Measurements from ENCODE around the gene NOC2L.

Gene NOC2L

DNA sequence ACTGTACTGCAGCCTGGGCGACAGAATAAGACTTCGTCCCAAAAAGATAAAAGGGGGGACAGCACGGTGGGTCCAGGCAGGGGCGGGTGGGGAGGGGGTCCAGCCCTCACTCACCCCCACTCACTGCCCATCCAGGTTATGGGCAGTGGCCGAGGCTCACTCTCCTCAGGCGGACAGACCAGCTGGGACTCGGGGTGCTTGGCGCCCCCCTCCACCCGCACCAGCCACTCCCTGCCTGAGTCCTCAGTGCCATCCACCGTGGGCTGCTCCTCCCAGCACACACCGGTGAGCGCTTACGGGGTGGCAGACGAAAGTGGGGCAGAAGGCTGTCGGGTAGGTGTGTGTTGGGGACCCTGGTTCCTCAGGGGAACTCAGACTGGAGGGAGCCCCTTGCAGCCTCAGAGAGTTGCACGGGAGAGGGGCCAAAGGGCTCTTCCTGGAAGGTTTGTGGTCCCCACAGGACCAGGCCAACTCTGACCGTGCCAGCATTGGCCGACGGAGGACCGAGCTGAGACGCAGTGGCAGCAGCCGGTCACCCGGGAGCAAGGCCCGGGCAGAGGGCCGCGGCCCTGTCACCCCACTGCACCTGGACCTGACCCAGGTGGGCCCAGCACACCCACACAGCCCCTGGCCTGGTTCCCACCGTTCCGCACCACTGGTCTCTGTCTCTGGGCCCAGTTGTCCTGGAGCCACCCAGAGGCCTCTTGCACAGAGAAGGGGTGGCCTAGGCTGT, 13.8 kb upstream of the NOC2L start:
- no peaks in the 10 kb centered on the region for H3K9me3 ChIP-seq (replicated peaks; ENCODE audit: insufficient read depth, low read length)
- H4K20me1 ChIP-seq (ENCODE audit: insufficient read depth, low read length) = no peaks in the 10 kb centered on the region
- no peak overlapping the region for H3K9ac ChIP-seq (ENCODE audit: low read length)
- H2AFZ ChIP-seq (ENCODE audit: low read length) = no peak overlapping the region
- no peak overlapping the region for H3K4me2 ChIP-seq (ENCODE audit: low read depth, low read length)
- no peak overlapping the region for H3K27ac ChIP-seq (ENCODE audit: low read length)
- peaks cover 13% of the 10 kb centered on the region; the same call in 1 of the 2 replicates for H3K27me3 ChIP-seq (replicated peaks; ENCODE audit: insufficient read depth, low read length)
- H3K36me3 ChIP-seq (replicated peaks; ENCODE audit: insufficient read depth, low read length) = no peaks in the 10 kb centered on the region
- H3K4me3 ChIP-seq (ENCODE audit: low read length) = no peak overlapping the region
- DNase-seq = no peak
- H3K79me2 ChIP-seq (ENCODE audit: low read length) = no peaks in the 10 kb centered on the region
- no peaks in the 10 kb centered on the region for H3F3A ChIP-seq (ENCODE audit: insufficient read depth, low read length)
- H3K9me2 ChIP-seq (replicated peaks; ENCODE audit: insufficient read depth, low read length) = no peaks in the 10 kb centered on the region
- H3K4me1 ChIP-seq (ENCODE audit: low read length) = no peaks in the 10 kb centered on the region
- TF ChIP-seq EZH2 (optimal IDR thresholded peaks at IDR 0.05; ENCODE audit: low read depth, low read length) = no peak

DNA sequence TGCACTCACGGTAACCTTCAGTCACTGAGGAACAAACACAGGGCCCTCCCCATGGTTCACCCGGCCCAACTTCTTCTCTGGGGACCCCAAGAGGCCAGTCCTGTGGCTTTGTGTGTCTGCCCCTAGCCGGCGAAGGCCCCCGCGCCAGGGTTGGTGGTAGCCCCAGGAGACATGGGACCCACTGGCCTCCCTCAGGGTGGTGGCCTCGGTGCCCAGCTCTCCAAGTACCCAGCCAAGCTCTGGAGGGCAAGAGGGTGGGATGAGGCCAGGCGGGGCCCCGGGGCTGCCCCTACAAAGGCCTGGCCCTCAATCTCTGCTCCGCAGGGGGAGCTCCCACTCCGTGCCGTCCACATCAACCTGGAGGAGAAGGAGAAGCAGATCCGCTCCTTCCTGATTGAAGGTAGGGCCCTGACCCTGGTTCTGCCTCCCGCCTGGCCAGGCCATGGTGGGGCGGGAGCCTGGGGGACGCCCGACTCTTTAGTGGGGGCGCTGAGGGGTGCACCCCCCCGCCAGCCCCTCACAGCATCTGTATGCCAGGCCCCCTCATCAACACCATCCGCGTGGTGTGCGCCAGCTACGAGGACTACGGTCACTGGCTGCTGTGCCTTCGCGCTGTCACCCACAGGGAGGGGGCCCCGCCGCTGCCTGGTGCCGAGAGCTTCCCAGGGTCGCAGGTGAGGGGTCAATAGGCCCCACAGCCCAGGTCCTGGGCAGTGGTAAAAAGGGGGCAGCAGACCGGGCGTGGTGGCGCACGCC, 12.9 kb upstream of the NOC2L start:
- H3K9me3 ChIP-seq (replicated peaks; ENCODE audit: insufficient read depth, low read length) = no peaks in the 10 kb centered on the region
- H3K27me3 ChIP-seq (replicated peaks; ENCODE audit: insufficient read depth, low read length) = peaks cover 13% of the 10 kb centered on the region; the same call in 1 of the 2 replicates
- no peaks in the 10 kb centered on the region for H3F3A ChIP-seq (ENCODE audit: insufficient read depth, low read length)
- TF ChIP-seq, protein P1, sequence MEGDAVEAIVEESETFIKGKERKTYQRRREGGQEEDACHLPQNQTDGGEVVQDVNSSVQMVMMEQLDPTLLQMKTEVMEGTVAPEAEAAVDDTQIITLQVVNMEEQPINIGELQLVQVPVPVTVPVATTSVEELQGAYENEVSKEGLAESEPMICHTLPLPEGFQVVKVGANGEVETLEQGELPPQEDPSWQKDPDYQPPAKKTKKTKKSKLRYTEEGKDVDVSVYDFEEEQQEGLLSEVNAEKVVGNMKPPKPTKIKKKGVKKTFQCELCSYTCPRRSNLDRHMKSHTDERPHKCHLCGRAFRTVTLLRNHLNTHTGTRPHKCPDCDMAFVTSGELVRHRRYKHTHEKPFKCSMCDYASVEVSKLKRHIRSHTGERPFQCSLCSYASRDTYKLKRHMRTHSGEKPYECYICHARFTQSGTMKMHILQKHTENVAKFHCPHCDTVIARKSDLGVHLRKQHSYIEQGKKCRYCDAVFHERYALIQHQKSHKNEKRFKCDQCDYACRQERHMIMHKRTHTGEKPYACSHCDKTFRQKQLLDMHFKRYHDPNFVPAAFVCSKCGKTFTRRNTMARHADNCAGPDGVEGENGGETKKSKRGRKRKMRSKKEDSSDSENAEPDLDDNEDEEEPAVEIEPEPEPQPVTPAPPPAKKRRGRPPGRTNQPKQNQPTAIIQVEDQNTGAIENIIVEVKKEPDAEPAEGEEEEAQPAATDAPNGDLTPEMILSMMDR (IDR thresholded peaks at IDR 0.05; ENCODE audit: low read length) = no peak
- no peak for TF ChIP-seq EZH2phosphoT487 (IDR thresholded peaks at IDR 0.05; ENCODE audit: low read length)
- TF ChIP-seq EZH2 (optimal IDR thresholded peaks at IDR 0.05; ENCODE audit: low read depth, low read length) = no peak
- DNase-seq = no peak
- no peak overlapping the region for H3K4me2 ChIP-seq (ENCODE audit: low read depth, low read length)
- no peaks in the 10 kb centered on the region for H3K9me2 ChIP-seq (replicated peaks; ENCODE audit: insufficient read depth, low read length)
- no peaks in the 10 kb centered on the region for H3K36me3 ChIP-seq (replicated peaks; ENCODE audit: insufficient read depth, low read length)
- H3K79me2 ChIP-seq (ENCODE audit: low read length) = no peaks in the 10 kb centered on the region
- no peak overlapping the region for H3K9ac ChIP-seq (ENCODE audit: low read length)
- H2AFZ ChIP-seq (ENCODE audit: low read length) = no peak overlapping the region
- H4K20me1 ChIP-seq (ENCODE audit: insufficient read depth, low read length) = no peaks in the 10 kb centered on the region
- H3K27ac ChIP-seq (ENCODE audit: low read length) = no peak overlapping the region
- H3K4me3 ChIP-seq (ENCODE audit: low read length) = no peak overlapping the region
- H3K4me1 ChIP-seq (ENCODE audit: low read length) = peaks cover 2% of the 10 kb centered on the region; the same call in 1 of the 2 replicates

DNA sequence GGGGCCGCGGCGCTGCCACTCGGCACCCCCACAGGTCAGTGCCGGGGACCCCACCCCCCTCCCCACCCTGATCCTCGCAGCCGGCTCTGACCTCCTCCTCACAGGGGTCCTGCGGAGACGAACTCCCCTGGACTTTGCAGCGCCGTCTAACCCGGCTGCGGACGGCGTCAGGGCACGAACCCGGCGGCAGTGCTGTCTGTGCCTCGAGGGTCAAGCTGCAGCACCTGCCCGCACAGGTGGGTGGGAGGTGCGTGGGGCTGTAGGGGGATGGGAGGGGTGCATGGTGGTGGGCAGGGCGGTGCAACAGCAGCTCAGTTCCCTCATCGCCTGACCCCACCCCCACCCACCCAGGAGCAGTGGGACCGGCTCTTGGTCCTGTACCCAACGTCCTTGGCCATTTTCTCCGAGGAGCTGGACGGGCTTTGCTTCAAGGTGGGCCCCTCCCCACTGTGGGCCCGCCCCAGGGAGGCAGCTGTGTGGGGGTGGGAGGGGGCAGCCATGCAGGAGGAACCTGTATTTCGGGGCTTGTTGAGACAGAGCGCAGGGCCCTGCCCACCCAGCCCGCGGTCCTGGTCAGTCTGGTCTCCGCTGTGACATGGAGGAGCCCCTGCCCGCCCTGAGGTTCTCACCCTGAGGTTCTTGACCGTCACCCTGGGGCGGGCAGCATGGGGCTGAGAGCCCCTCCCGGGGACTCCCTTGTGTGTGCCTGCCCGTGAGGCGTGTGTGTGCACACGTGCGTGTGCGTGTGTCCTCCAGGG, 12.1 kb upstream of the NOC2L start:
- no peak overlapping the region for H3K9ac ChIP-seq (ENCODE audit: low read length)
- H3F3A ChIP-seq (ENCODE audit: insufficient read depth, low read length) = peaks cover 4% of the 10 kb centered on the region; the same call in 1 of the 2 replicates
- H3K4me1 ChIP-seq (ENCODE audit: low read length) = peaks cover 3% of the 10 kb centered on the region
- H3K36me3 ChIP-seq (replicated peaks; ENCODE audit: insufficient read depth, low read length) = no peaks in the 10 kb centered on the region
- H3K79me2 ChIP-seq (ENCODE audit: low read length) = no peaks in the 10 kb centered on the region
- TF ChIP-seq EZH2phosphoT487 (IDR thresholded peaks at IDR 0.05; ENCODE audit: low read length) (no peak), EZH2 (optimal IDR thresholded peaks at IDR 0.05; ENCODE audit: low read depth, low read length) (no peak)
- TF ChIP-seq, protein P1 (IDR thresholded peaks at IDR 0.05; ENCODE audit: low read length) = no peak
- H2AFZ ChIP-seq (ENCODE audit: low read length) = no peak overlapping the region
- no peak overlapping the region for H3K4me2 ChIP-seq (ENCODE audit: low read depth, low read length)
- H3K27ac ChIP-seq (ENCODE audit: low read length) = no peak overlapping the region
- peaks cover 13% of the 10 kb centered on the region; the same call in 1 of the 2 replicates for H3K27me3 ChIP-seq (replicated peaks; ENCODE audit: insufficient read depth, low read length)
- H3K9me3 ChIP-seq (replicated peaks; ENCODE audit: insufficient read depth, low read length) = no peaks in the 10 kb centered on the region
- no peak overlapping the region for H3K4me3 ChIP-seq (ENCODE audit: low read length)
- no peaks in the 10 kb centered on the region for H3K9me2 ChIP-seq (replicated peaks; ENCODE audit: insufficient read depth, low read length)
- no peaks in the 10 kb centered on the region for H4K20me1 ChIP-seq (ENCODE audit: insufficient read depth, low read length)
- DNase-seq = no peak
